HG03378 (cell line): ENCODE results near the gene OSBP2.

ENCODE experiments used
- ATAC-seq: cut with Tn5 transposase; IDR thresholded peaks from one replicate; pipeline ENCODE4 v1.9.1; 2021; ENCODE audit warnings: mild to moderate bottlenecking, moderate library complexity; ENCODE audit not compliant: unreplicated experiment

OSBP2 gene

DNA sequence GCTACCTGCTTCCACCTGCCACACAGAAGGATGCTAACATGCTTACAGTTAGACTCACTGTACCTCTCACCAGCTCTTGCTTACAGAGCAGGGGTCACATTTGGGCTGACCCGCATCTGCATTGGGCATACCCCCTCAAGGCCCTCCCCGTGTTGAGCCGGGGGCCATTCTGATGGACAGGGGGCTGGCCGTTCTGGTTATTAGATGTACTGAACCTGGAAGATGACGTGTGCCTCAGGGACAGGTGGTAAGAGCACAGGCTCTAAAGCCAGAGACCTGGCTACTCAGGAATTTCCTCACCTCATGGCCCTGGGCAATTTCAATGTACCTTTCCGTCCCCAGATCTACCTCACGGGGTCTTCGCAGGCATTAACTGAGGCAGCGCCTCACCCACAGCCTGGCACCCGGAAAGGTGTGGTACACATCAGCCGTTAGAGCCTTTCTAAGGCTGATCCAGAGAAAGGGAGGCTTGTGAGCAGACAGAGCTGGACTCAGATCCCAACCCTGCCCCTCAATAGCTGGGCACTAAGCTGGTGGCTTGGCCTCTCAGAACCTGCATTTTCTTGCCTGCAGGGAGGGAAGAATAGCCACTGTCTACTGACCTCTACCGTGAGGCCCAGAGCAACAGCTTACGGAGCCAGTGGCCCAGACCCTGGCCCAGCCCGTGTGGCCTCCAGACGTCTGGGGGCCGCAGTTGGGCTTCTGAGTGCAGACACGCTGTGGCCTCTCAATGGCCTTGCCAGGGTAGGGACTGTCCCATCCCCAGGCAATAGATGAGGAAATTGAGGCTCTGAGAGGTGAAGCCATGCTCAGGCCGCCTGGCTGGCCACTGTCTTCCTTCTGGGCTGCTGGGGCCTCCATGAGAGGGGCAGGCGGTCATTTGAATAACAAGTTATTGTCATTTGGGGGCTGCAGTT, 173.3 kb downstream of the OSBP2 start:
- ATAC-seq: no peak

DNA sequence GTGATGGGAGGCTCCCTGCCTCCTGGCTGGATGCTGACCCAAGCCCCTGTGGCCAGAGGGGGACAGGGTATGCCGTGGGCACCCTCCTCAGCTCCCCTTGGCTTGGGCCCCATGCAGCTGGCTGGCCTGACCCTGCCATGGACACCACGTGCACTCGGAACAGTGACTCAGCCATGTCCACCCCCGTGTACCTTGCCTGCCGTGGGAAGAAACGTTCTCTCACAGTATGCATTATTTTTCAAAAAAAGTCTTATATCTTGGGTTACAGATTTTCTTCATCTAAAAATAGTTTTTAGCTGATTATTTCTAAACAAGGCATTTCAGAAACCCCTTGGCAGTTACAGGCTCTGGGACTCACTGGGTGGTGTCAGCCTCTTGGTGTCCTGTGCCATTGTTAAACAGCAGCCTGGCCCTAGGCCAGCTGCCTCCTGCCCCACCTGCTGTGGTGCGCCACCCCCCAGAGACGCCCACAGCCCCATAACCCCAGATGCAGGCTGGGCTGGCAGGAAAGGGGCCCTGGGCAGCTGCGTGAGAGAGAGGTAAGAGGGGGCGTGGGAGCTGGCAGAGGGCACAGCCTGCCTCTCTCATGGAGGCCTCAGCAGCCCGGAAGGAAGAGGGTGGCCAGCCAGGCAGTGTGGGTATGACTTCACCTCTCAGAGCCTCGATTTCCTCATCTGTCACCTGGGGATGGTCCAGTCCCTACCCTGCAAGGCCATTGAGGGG, 174.2 kb downstream of the OSBP2 start:
- ATAC-seq: no peak

DNA sequence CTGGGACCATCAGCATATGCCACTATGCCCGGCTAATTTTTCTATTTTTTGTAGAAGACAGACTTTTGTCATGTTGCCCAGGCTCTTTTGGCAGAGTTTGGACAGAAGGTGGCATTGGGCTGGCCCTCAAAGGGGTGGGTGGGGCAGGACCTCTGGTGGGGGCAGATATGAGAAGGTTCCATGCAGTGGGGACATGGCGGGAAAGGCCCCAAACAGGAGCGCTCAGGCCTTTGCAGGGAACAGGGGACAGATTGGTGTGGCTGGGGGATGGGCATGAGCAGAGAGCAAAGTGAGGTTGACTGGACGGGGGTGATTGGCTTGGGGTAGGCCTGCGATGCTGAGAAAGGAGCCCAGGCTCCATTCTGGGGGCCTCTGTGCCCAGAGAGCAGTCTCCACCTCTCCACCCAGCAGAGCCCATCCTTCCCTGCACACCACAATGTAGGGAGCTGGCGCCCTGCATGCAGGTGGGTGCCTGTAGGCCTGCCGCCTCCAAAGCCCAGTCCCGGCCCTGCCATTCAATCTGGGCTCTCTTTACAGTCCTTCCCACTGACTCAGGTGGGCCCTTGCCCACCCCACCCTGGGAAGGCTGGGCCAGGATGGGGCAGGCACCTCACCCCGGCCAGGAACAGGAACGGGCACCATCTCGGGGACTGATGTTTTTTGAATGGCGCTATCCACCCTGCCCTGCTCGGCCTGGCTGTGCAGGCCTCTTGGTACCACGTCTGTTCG, 175.2 kb downstream of the OSBP2 start:
- no peak for ATAC-seq

DNA sequence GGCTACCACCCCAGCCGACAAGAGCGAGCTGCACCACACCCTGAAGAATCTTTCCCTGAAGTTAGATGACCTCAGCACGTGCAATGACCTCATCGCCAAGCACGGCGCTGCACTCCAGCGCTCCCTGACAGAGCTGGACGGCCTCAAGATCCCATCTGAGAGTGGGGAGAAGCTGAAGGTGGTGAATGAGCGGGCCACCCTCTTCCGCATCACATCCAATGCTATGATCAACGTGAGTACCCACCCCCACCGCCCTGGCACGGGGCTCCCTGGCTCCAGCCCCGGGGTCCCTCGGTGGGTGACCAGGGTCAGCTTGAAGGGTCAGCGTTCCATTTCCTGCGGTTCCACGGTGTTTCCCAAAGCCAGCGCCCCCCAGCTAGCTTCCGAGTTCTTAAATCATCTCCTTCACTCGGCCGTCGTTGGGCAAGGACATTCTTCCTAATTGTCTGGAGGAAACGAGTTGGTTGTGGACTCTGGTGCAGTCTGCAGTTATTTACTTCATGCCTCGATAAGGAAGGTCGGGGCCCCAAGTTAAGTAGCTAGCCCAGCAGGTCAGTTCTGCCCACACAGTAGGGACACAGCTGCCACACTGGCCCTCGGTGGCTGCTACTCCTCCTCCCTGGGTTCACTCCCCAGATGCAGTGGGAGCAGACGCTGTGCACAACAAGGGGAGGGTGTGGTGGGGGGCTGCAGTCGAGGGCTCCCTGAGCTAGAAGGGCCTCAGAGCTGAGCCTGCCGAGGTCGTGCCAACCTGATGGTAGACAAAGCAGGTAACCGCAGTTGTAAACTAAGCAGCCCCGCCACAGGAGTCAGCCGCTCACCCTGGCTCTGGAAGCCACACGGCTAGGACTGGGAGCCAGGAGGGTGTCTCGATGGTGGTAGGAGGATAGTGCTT, 176.0 kb downstream of the OSBP2 start:
- no peak for ATAC-seq

DNA sequence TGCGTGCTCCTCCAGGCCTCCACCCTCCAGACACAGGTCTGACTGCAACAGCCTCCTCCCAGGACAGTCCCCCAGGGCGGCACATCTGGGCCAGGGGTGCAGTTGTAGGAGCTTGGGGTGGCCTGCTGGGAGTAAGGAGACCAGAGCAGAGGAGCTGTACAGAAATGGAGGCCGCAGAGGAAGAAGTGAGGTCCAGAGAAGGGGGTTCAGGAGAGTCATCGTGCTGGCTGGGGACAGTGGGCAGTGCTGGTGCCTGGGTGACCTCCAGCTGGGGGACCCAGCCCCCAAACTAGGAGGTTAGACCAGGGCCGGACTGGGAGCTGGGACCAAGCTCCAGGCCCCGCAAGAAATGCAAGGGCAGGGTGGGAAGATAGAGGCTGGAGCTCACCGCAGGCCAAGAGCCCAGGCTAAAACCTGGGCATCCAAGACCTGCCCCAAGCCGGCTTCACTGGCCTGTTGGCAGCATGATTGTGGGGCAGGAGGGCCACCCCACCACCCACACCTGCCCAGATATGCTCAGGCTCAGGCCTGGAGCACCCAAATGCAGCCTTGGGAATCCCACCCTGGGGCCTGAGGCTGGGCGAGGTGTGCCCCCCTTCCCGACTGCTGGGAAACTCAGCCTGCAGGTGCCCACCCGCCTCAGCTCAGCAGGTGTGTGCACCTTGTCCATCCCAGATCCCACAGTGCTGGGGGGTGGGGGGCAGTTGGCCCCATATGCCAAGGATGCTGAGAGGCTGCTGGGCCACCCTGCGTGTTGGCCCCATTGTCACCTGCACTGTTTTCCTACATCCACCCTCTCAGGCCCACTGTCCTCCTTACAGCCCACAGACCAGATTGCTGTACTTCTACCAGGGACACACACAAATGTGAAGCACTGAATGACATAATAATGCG, 177.0 kb downstream of the OSBP2 start:
- no peak for ATAC-seq

DNA sequence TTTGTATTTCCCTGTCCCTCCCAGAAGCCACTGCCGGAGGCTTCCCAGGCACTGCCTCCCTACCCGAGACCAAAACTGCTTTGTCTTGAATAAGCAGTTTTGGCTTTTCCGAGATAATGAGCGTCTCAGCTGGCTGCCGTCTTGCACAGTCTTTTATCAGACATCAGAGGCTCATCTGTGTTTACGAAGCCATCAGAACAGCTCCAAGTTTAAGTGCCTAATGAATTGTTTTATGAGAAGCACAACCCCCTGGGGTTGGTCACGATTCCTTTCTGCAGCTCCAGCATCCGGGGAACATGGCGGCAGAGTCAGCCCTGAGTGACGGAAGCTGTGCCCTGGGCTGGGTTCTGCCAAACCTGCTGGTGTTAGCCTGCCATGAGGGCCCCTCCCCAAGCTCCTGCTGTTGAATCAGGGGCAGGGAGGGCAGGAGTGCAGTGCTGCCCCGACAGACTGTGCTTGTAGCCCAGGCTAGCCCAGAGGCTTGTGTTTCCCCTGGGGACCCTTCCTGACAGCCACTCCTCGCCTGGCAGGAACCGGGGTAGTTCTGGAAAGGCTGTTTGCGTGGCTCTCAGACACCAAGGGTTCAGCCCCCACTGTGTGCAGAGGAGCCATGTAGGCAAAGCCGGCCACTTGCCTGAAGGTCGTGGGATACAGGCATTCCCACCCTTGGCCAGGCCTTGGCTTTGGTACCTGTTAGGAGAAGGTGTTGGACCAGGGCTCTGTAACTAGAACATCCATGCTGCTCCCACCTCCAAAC, 177.8 kb downstream of the OSBP2 start:
- ATAC-seq: no peak

DNA sequence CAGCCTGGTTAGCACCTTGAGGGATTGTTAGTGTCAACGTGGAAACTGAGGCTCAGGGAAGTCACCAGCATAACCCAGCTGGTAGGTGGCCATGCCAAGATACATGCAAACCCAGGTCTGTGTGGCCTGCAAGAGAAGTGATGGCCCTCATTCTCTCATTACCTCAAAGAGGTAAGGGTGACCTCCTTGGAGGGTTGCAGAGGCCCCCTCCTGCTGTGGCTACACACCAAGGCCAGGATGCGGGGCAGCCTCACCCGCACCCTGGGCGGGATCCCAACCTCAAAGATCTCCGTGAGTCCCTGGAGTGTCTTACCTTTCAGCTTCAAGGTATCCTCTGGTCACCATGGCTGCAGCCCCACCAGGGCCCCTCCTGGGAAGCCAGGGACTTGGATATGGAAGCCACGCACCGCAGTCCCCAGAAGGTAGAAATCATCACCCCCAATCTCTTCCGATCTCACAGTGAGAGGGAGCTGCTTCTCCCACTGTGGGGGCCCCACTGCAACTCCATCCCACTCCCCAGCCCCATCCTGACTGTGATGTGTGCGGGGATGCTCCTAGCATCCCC, 178.5 kb downstream of the OSBP2 start:
- ATAC-seq: no peak

DNA sequence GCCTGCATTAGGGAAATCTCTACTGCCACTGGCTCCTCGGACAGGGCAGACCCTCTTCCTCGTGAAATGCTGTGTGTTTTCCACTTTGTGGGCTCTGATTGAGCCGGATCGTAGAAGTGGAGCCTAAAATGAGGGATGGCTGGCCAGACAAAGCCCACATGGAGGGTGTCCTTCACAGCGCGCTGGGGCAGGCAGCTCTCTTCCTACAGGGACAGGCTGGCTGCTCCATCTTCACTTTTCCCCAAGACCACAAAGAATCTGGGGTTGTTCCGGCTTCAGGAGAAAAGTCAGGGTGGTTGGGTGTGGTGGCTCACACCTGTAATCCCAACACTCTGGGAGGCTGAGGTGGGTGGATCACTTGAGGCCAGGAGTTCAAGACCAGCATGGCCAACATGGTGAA, 179.0 kb downstream of the OSBP2 start:
- no peak for ATAC-seq

DNA sequence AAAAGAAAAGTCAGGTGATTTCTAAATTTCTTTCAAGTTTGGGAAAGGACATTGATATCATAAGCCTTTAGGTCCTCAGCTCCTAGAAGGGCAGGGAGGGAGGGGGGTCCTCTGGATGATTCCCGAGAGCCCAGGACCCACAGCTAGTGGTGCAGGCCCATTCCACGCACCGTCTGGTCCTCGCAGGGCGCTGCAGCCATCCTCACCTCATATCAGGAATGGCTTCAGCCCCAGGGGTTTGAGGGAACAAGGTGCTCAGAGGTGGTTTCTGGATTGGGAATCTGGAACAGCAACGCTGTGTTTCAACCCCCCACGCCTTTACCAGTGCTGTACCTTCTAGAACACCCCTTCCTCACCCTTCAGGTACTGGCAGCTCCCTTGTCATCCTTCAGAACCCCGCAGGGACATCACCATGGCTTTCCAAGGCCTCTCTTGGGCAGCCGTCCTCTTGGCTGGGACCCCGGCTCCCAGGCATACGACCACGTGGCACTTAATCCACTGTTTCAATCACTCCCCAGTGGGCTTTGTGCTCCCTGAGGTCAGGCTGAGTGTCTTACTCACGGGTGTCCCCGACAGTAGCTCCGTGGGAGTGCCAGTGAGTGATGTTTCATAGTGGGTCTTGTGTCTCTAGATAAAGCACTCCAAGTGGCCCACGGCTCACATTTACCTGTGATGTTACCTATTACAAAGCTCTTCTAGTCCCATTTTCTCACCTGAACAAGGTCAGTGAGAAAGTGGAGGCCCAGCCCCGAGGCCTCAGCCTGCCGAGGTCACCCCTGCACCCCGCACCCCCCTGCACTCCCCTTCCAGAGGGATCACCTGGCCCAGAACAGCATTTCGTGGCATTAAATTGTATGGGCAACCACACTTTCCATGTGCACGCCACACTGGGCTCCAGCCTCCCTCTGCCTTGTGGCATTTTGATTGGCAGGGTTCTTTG, 180.0 kb downstream of the OSBP2 start:
- ATAC-seq: no peak

DNA sequence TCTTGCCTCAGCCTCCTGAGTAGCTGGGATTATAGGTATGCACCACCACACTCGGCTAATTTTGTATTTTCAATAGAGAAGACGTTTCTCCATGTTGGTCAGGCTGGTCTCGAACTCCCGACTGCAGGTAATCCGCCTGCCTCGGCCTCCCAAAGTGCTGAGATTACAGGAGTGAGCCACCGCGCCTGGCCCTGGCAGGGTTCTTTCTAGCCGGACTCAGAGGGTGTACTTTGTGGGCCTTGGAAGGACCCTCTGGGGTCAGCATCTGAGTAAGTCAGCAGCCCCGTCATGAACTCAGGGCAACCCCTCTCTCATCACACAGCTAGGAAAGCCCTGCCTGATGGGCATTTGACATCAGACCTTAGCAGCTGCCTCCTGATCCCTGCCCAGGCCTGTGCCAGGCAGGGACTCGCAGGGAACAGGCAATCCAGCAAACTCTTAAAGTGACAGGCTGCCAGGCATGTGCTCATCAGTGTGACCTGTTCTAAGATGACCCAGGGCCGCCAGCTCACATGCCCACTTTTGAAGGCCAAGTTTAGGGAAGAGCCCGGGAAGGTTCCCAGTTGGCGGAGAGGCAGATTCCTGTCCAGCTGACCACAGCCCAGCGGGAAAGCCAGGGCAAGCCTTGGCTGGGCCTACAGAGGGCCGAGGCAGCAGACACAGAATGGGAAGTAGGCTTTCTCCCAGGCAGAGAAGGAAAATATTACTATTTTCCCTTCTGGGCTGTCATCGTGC, 181.0 kb downstream of the OSBP2 start:
- no peak for ATAC-seq

DNA sequence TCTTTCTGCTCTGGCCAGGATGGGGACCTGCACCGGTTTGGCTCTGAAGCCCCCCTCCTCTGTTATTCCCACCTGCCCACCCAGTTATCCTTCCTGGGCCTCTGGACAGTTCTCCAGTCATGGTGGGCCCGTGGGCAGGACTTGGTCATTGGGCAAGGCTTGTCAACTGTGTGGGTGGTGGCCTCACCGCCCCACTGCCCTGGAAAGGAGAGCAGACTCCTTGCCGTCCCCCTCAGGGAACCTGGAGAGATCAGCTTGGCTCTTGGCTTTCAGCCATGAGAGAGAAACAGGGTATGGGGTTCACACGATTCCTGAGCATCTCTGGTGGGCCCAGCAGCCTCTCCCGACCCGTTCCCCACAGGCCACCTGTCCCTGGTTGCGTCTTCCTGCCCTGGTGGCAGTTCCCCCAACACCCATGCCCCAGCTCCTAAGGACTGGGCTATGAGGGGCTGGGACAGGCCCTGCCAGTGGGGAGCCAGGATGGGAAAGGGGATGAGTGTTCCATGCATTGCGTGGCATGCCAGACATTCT, 181.6 kb downstream of the OSBP2 start:
- no peak for ATAC-seq

DNA sequence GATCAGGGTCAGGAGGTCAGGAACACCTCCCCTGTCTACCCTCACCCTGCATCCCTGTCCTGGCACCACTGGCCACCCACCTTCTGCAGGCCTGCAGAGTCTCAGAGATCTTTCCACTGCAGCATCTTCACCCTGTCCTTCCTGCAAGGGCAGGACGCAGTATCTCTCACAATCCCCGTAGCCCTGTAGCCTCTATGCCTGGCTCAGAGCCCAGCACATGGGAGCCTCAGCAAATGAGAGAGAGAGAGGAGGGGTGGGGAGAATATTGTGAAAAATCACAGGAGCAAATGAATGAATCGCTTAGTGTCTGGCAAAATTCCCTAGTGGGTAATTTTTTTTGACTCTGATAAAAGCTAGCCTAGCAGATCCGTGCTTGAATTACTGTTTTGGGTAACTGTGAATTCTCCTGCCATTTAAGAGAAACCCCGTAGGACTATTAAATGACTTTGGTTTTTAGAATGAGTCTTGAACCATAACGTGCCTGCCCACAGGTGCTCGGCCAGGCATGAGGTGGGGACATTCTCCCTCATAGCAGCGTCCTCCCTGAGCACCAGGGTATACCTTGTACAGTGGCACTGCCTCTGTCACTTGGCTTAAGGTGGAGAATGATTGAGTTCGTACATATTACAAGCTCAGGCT, 182.4 kb downstream of the OSBP2 start:
- no peak for ATAC-seq

DNA sequence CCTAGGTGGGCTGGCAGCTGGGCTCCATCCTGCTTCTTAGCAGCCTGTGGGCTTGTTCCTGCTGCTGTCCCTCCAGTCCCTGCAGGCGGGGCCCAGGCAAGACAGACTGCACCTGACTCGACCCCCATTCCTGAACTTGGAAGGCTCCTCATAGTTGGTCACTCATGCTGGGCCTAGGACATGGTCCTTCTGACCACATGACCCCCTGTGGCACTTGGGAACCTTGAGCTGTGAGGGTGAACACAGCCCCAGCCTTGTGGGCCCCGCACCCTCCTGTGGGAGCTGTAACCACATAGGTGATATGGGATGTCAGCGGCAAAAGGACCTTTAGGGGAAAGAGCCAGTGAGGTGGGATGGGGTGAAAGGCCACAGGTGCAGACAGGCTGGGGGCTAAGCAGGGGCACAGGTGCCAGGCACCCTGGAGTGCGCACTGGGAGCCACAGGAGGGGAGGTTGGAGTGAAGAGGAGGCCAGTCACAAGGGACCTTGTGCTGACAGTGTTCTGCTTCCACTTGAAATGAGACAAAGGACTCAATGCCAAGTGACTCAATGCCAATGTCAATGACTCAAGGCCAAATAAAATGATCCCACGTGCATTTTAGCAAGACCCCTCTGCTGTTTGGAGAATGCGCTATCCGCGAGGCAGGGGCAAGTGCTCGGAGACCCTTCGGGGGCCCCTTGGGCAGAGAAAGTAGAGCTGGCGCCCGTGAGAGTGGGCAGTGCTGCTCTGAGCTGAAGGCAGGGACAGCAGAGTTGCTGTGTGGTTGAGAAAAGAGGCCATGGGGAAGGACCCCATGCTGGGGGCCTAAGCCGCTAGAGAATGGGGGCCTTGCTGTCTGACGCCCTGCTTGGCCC, 183.2 kb downstream of the OSBP2 start:
- no peak for ATAC-seq

DNA sequence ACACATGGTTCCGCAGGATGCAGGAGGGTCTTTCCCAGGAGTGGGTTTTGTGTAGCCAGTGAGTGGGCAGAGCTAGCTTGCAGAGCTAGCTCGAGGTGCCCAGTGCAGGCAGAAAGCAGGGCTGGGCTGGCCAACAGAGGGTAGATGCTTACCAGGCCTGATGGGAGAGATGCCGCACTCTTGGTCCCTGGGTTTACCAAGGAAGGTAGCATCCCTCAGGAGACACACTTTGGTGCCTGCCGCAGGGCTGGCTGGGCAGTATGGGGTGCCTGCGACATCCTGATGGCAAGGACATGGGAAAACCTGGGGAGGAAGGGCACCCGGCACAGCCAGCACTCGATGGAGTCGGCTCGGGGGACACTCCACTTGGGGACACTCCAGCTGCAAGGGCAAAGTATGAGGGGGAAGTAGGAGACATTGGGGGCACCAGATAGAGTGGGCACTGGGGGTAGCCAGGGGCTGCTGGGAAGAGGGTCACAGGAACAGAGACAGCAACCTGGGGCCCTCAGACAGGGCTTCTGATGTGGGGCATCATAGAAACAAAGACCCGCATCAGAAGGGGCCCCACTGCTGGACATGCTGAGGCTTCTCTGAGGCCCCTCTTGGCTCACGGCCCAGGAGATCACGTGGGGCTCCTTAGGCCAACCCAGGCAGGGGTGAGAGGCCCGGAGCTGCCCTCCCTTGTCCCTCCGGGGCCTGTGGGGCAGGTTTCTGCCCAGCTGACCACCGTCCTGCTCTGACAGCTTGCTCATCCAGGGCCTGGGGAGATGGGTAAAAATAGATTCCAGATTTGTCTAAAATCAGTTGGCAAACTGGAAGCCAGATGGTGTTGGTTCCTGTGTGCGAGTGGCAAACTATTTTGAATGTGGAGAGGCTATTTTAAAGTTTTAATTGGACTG, 184.1 kb downstream of the OSBP2 start:
- no peak for ATAC-seq
